ENCODE results near the gene STON2. TPM values are rescaled to one million over a fixed set of nuclear protein-coding genes. Genes with fewer than 3 reads are reported as not detected.

The STON2 gene
- total and polyA plus RNA-seq, 2 of the 8 experiments (the other 6 are each of a cell fraction or from before 2014, with no cell fraction given): 8.9 to 50.0 TPM

Small RNA genes lying within 50 kb of the gene (small RNA-seq; reads per million reads assigned to genes)
- gene DYNLL1P1 (ENCODE audit: insufficient read depth) (not detected), gene DYNLL1P2 (ENCODE audit: insufficient read depth) (not detected)

Other genes with a start within 250 kb of the STON2 start
- gene GTF2A1, start 179.4 kb downstream of the STON2 start, total RNA-seq (2021; fragmentation: NEBNext Ultra II Directional; extraction: Animal tissue kit (Norgen Biotek cat#: 25700)): 53.5 and 57.8 TPM in 2 replicates
- 16.7 and 24.1 TPM in 2 replicates for gene GTF2A1, start 179.4 kb downstream of the STON2 start, polyA plus RNA-seq (2011; rRNA removed)
- gene SEL1L, start 133.5 kb upstream of the STON2 start, total RNA-seq (2021; fragmentation: NEBNext Ultra II Directional; extraction: Animal tissue kit (Norgen Biotek cat#: 25700)): 34.9 and 35.5 TPM in 2 replicates
- gene SEL1L, start 133.5 kb upstream of the STON2 start, polyA plus RNA-seq (2011; rRNA removed): 3.5 and 4.3 TPM in 2 replicates

All from H1 (cell line).